H1 (cell line): Measurements from ENCODE around the gene MAST1. TPM values are rescaled to one million over a fixed set of nuclear protein-coding genes. Genes with fewer than 3 reads are reported as not detected.
A peak's percentile ranks its signal among the peaks of the same experiment; 100 is the strongest.

ENCODE experiments used
- CTCF ChIA-PET: fragments of 300-600 bp; sonication (Branson Sonifier 250); formaldehyde crosslinking; loops from one replicate; lab custom pipeline; 2021; ENCODE audit not compliant: partially characterized antibody; lab: Charles Lee
- POLR2A ChIA-PET: fragments of 300-600 bp; sonication (Branson Sonifier 250); formaldehyde crosslinking; loops from one replicate; lab custom pipeline; 2021; ENCODE audit warnings: inconsistent platforms; ENCODE audit not compliant: partially characterized antibody; lab: Charles Lee
- DNase-seq, 2 experiments: peaks; one replicate each; pipeline versions ENCODE4 v3.0.0 to v3.0.0-alpha.2; 2010 to 2022; ENCODE audit warnings: low spot score in 2 of 2, low read depth in 1 of 2, mixed read lengths in 1 of 2
- FAIRE-seq: peaks from 2 replicates; lab custom pipeline; 2011; peaks lifted over from hg19 to GRCh38; lab: Jason Lieb, UNC
- H2AFZ ChIP-seq: 2 replicates; pipeline ENCODE4 v1.8.1; 2012; ENCODE audit warnings: low read length, inconsistent platforms
- H2AK5ac ChIP-seq: 2 replicates; pipeline ENCODE4 v1.6.1; 2013; ENCODE audit warnings: low read depth, low read length
- H2BK120ac ChIP-seq: replicated peaks from 2 replicates; pipeline ENCODE3; 2013; ENCODE audit warnings: low read depth, low read length, inconsistent platforms
- H2BK12ac ChIP-seq: 2 replicates; pipeline ENCODE4 v1.6.1; 2013; ENCODE audit warnings: low read depth, low read length
- H2BK15ac ChIP-seq: 2 replicates; pipeline ENCODE4 v1.6.1; 2013; ENCODE audit warnings: low read length
- H2BK20ac ChIP-seq: 2 replicates; pipeline ENCODE4 v1.6.1; 2013; ENCODE audit warnings: low read length
- H2BK5ac ChIP-seq: 2 replicates; pipeline ENCODE4 v1.6.1; 2013; ENCODE audit warnings: low read depth, low read length
- H3K14ac ChIP-seq: 2 replicates; pipeline ENCODE4 v1.6.1; 2013; ENCODE audit warnings: inconsistent platforms; ENCODE audit not compliant: insufficient read length
- H3K18ac ChIP-seq: 2 replicates; pipeline ENCODE4 v1.6.1; 2013; ENCODE audit warnings: low read length; ENCODE audit errors: extremely low read depth
- H3K23ac ChIP-seq: 2 replicates; pipeline ENCODE4 v1.6.1; 2013; ENCODE audit warnings: inconsistent platforms; ENCODE audit not compliant: insufficient read length
- H3K23me2 ChIP-seq: 2 replicates; pipeline ENCODE4 v1.6.1; 2013; ENCODE audit warnings: low read depth, low read length
- H3K27ac ChIP-seq: 2 replicates; pipeline ENCODE4 v1.6.1; 2011; ENCODE audit warnings: low read depth, low read length, inconsistent platforms
- H3K27me3 ChIP-seq, 4 experiments: replicated peaks in 1 of 4; 1 replicate in 1 of 4; 2 replicates in 3 of 4; pipeline versions ENCODE4 v1.6.1 to v1.8.1; 2011 to 2013; ENCODE audit warnings: low read length in 3 of 4, mild to moderate bottlenecking in 3 of 4, inconsistent platforms in 2 of 4, mixed read lengths in 2 of 4, moderate library complexity in 1 of 4; ENCODE audit not compliant: control insufficient read depth in 3 of 4, insufficient read depth in 3 of 4; ENCODE audit errors: extremely low read depth in 1 of 4
- H3K36me3 ChIP-seq, 4 experiments: 2 replicates each; pipeline versions ENCODE4 v1.6.1 to v1.8.1; 2011 to 2013; ENCODE audit warnings: mild to moderate bottlenecking in 4 of 4, low read length in 3 of 4, moderate library complexity in 2 of 4, control low read depth in 1 of 4, inconsistent platforms in 1 of 4; ENCODE audit not compliant: insufficient read depth in 4 of 4, control insufficient read depth in 2 of 4
- H3K4ac ChIP-seq: replicated peaks from 2 replicates; pipeline ENCODE3; 2013; ENCODE audit warnings: low read length, low read depth, mixed read lengths, inconsistent platforms; ENCODE audit not compliant: insufficient read length
- H3K4me1 ChIP-seq, 4 experiments: replicated peaks in 1 of 4; 1 replicate in 1 of 4; 2 replicates in 3 of 4; pipeline versions ENCODE4 v1.6.1 to v1.8.1; 2011 to 2013; ENCODE audit warnings: low read length in 3 of 4, inconsistent platforms in 2 of 4, mixed read lengths in 1 of 4; ENCODE audit not compliant: insufficient read depth in 4 of 4, control insufficient read depth in 3 of 4
- H3K4me2 ChIP-seq, 2 experiments: 2 replicates each; pipeline versions ENCODE4 v1.6.1 to v1.8.1; 2011 to 2013; ENCODE audit warnings: low read depth in 2 of 2, low read length in 2 of 2, control low read depth in 1 of 2, inconsistent platforms in 1 of 2, mild to moderate bottlenecking in 1 of 2; ENCODE audit not compliant: insufficient read depth in 1 of 2
- H3K4me3 ChIP-seq, 4 experiments: fragments of 200-600, 300-600 bp in 1 of 4; sonication (generic), shearing (Covaris generic), sonication (Bioruptor Twin) in 1 of 4; 2 replicates each; pipeline versions ENCODE4 v1.5.1 to v1.8.1; 2011 to 2016; ENCODE audit warnings: low read length in 4 of 4, low read depth in 3 of 4, control low read depth in 2 of 4, inconsistent platforms in 2 of 4, mild to moderate bottlenecking in 2 of 4, mixed read lengths in 1 of 4, moderate library complexity in 1 of 4; ENCODE audit not compliant: insufficient read depth in 2 of 4; ENCODE audit errors: extremely low read depth in 1 of 4
- H3K56ac ChIP-seq: replicated peaks from 2 replicates; pipeline ENCODE3; 2013; ENCODE audit warnings: low read depth, mild to moderate bottlenecking, mixed read lengths, low read length, inconsistent platforms; ENCODE audit not compliant: insufficient read length
- H3K79me1 ChIP-seq: 2 replicates; pipeline ENCODE4 v1.6.1; 2013; ENCODE audit warnings: low read depth, low read length, control low read depth
- H3K79me2 ChIP-seq, 2 experiments: 2 replicates each; pipeline versions ENCODE4 v1.6.1 to v1.8.1; 2012 to 2013; ENCODE audit warnings: low read length in 2 of 2, mild to moderate bottlenecking in 2 of 2, inconsistent platforms in 1 of 2; ENCODE audit not compliant: insufficient read depth in 2 of 2, control insufficient read depth in 1 of 2
- H3K9ac ChIP-seq, 4 experiments: replicated peaks in 1 of 4; 1 replicate in 1 of 4; 2 replicates in 3 of 4; pipeline versions ENCODE4 v1.6.1 to v1.8.1; 2011 to 2013; ENCODE audit warnings: low read depth in 3 of 4, low read length in 3 of 4, control low read depth in 2 of 4, mild to moderate bottlenecking in 2 of 4, moderate library complexity in 2 of 4, inconsistent platforms in 1 of 4; ENCODE audit errors: extremely low read depth in 1 of 4
- H3K9me3 ChIP-seq, 2 experiments: 2 replicates each; pipeline versions ENCODE4 v1.6.1 to v1.8.1; 2012 to 2013; ENCODE audit warnings: mild to moderate bottlenecking in 2 of 2, moderate library complexity in 2 of 2, control low read depth in 1 of 2, inconsistent platforms in 1 of 2, low read depth in 1 of 2, low read length in 1 of 2, mixed read lengths in 1 of 2; ENCODE audit not compliant: insufficient read depth in 2 of 2
- H4K20me1 ChIP-seq, 2 experiments: replicated peaks in 1 of 2; 2 replicates each; pipeline versions ENCODE3 to v1.8.1; 2011 to 2013; ENCODE audit warnings: inconsistent platforms in 2 of 2, low read length in 2 of 2, mild to moderate bottlenecking in 1 of 2; ENCODE audit not compliant: insufficient read depth in 2 of 2, control insufficient read depth in 1 of 2
- H4K5ac ChIP-seq: 2 replicates; pipeline ENCODE4 v1.6.1; 2013; ENCODE audit warnings: low read length, low read depth, mixed read lengths, inconsistent platforms; ENCODE audit not compliant: insufficient read length
- H4K8ac ChIP-seq: 2 replicates; pipeline ENCODE4 v1.8.0; 2013; ENCODE audit warnings: mild to moderate bottlenecking, moderate library complexity, low read length, inconsistent platforms; ENCODE audit not compliant: insufficient read depth; ENCODE audit errors: extremely low read depth
- H4K91ac ChIP-seq: replicated peaks from 2 replicates; pipeline ENCODE3; 2013; ENCODE audit warnings: low read length, mixed read lengths, inconsistent platforms; ENCODE audit not compliant: insufficient read length
- BRCA1 ChIP-seq: IDR thresholded peaks from 2 replicates; pipeline ENCODE4 v1.6.1; 2012; ENCODE audit warnings: low read depth, low read length, improper control_type of control experiment
- JUND ChIP-seq: IDR thresholded peaks from 2 replicates; pipeline ENCODE4 v1.6.1; 2011; ENCODE audit warnings: mild to moderate bottlenecking, improper control_type of control experiment, low read length
- SP4 ChIP-seq: IDR thresholded peaks from 2 replicates; pipeline ENCODE4 v1.6.1; 2012; ENCODE audit warnings: low read length, inconsistent platforms
- TBP ChIP-seq: IDR thresholded peaks from 2 replicates; pipeline ENCODE4 v1.6.1; 2011; ENCODE audit warnings: low read depth, low read length, improper control_type of control experiment
- WGBS, 2 experiments: shearing (Covaris generic) in 1 of 2; methylation state at CpG; one replicate each; pipeline versions ENCODE4 v1.1.6 to v1.1.7; 2013 to 2015; ENCODE audit warnings: low lambda C conversion rate in 2 of 2, mixed read lengths in 2 of 2, inconsistent platforms in 1 of 2, low coverage in 1 of 2, missing lambda C conversion rate in 1 of 2; ENCODE audit not compliant: insufficient replicate concordance in 2 of 2, insufficient coverage in 1 of 2, insufficient read length in 1 of 2; ENCODE audit errors: extremely low coverage in 1 of 2, missing lambda C conversion rate in 1 of 2; 5-methylcytosine and 5-hydroxymethylcytosine counted together
- polyA plus RNA-seq, 7 experiments: library from polyadenylated mRNA; depleted of rRNA in 3 of 7; stranded (reverse) in 5 of 7; unstranded in 2 of 7; fragments of >200 nt in 5 of 7; fragments of 200-250 nt in 2 of 7; gene quantifications; 1 replicate in 5 of 7; 2 replicates in 1 of 7; 4 replicates in 1 of 7; pipeline versions ENCODE4 v1.2.1 to v1.2.3, GENCODE V29; 2011 to 2013; ENCODE audit warnings: missing spikeins in 2 of 7, mixed read lengths in 2 of 7
- total RNA-seq: library from RNA; stranded (reverse); fragmentation: NEBNext Ultra II Directional; extraction: Animal tissue kit (Norgen Biotek cat#: 25700); gene quantifications from 2 replicates; pipeline ENCODE4 v1.2.1, GENCODE V29; 2021
- TF ChIP-seq, protein P1 (sequence below), 3 experiments: IDR thresholded peaks; 1 replicate in 2 of 3; 2 replicates in 1 of 3; pipeline versions ENCODE4 v1.5.1 to v1.6.1; 2011; ENCODE audit warnings: low read length in 3 of 3, mild to moderate bottlenecking in 3 of 3, inconsistent platforms in 2 of 3, low read depth in 1 of 3, moderate library complexity in 1 of 3; ENCODE audit not compliant: insufficient read depth in 1 of 3; ENCODE audit errors: control extremely low read depth in 1 of 3

The MAST1 gene
- total and polyA plus RNA-seq, 2 of the 8 experiments (the other 6 are each of a cell fraction or from before 2014, with no cell fraction given) = 15.6 to 28.3 TPM

DNA sequence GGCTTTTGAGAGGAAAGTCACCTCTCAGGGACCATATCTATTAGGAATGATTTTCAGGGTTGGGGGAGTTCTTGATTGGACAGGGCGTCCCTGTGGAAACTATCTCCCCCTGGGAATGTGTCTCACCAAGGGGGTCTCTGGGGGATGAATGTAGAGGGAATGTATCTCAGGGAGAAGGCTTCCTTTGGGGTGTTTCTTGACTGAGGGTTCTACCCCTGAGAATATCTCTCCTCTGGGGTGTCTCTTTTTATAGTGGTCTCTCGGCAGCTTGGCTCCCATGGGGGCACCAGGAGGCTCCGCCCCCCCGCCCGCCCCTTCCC lies 4.9 kb upstream of the MAST1 start:
- Histone ChIP-seq H3K79me2 (no peaks in the 10 kb centered on the region), H3K36me3 (no peaks in the 10 kb centered on the region), H3K9ac (no peak overlapping the region), H3K4me3 (peak overlapping the region; percentile 7 to 50 (median 14); a peak in 4 of 8 replicates), H4K5ac (no peak overlapping the region), H3K18ac (no peak overlapping the region), H3K9me3 (no peaks in the 10 kb centered on the region), H2BK12ac (no peak overlapping the region), H3K56ac (no peak overlapping the region), H4K91ac (no peak overlapping the region), H3K79me1 (no peaks in the 10 kb centered on the region), H2AFZ (no peak overlapping the region), H4K20me1 (peaks cover 2 to 10% of the 10 kb centered on the region in 2 experiments), H2AK5ac (no peak overlapping the region), H3K4me1 (peaks cover 0 to 35% (median 19%) of the 10 kb centered on the region in 4 experiments; a peak in 6 of 7 replicates), H3K27me3 (peaks cover 0 to 13% (median 9%) of the 10 kb centered on the region in 4 experiments; a peak in 5 of 7 replicates), H4K8ac (no peak overlapping the region), H2BK20ac (no peak overlapping the region), H2BK5ac (no peak overlapping the region), H3K23ac (no peak overlapping the region), H3K14ac (no peak overlapping the region), H3K23me2 (peaks cover 19% of the 10 kb centered on the region)
- ChIA-PET POLR2A (interaction anchor here (1.1 to 1.8 kb wide), 4 partner anchors 8 to 52 kb away, joined by 3 to 13 read pairs (median 4); partner anchors contain the start of gene DNASE2), CTCF (interaction anchor here (1.2 to 2.7 kb wide), 2 partner anchors 15 to 38 kb away, joined by 3 to 11 read pairs; no protein-coding TSS in a partner anchor)
- DNase-seq (peak in 1 of 2 experiments; percentile 63), FAIRE-seq (no peak)
- WGBS, 2 experiments = 3% methylated on average over 5 of the region's 5 CpGs; no CpG with 5 or more reads in 1 of the 2 experiments
- TF ChIP-seq SP4 = no peak
- TF ChIP-seq, protein P1, sequence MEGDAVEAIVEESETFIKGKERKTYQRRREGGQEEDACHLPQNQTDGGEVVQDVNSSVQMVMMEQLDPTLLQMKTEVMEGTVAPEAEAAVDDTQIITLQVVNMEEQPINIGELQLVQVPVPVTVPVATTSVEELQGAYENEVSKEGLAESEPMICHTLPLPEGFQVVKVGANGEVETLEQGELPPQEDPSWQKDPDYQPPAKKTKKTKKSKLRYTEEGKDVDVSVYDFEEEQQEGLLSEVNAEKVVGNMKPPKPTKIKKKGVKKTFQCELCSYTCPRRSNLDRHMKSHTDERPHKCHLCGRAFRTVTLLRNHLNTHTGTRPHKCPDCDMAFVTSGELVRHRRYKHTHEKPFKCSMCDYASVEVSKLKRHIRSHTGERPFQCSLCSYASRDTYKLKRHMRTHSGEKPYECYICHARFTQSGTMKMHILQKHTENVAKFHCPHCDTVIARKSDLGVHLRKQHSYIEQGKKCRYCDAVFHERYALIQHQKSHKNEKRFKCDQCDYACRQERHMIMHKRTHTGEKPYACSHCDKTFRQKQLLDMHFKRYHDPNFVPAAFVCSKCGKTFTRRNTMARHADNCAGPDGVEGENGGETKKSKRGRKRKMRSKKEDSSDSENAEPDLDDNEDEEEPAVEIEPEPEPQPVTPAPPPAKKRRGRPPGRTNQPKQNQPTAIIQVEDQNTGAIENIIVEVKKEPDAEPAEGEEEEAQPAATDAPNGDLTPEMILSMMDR (IDR thresholded peaks at IDR 0.05; ENCODE audit: control extremely low read depth in 1 of 3, insufficient read depth in 1 of 3, low read depth in 1 of 3, low read length in 3 of 3) = no peak
- TF ChIP-seq JUND = no peak
- TF ChIP-seq BRCA1 = no peak
- no peak for TF ChIP-seq TBP
- TF ChIP-seq, all 59 proteins: peak for 0
- Histone ChIP-seq H3K4ac (no peak overlapping the region), H3K4me2 (peak overlapping the region; percentile 73 to 88), H2BK120ac (no peak overlapping the region), H2BK15ac (no peak overlapping the region), H3K27ac (no peak overlapping the region)
